Fibroblast of skin of scalp (primary cell): ENCODE data around the gene IL4R.
A peak's percentile ranks its signal among the peaks of the same experiment; 100 is the strongest.

Experiments
- DNase-seq: peaks from one replicate; pipeline ENCODE4 v3.0.0-alpha.2; 2013

The IL4R gene

DNA sequence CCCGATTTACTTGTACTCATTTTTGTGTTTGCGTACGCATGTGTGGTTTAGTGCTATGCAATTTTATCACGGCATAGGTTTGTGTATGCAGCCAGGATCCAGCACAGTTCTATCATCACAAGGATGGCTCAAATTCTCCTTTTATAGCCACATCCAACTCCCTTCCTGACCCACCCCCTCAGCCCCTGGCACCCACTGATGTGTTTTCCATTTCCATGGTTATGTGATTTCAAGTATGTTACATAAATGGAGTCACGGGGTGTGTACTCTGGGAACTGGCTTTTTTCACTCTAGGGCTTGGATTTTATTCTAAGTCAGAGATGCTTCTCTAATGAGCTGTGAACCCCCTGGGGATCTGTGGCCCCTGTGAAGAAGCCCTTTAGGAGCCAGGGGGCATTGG lies 16.8 kb downstream of the IL4R start:
- DNase-seq, result peak; percentile 99

DNA sequence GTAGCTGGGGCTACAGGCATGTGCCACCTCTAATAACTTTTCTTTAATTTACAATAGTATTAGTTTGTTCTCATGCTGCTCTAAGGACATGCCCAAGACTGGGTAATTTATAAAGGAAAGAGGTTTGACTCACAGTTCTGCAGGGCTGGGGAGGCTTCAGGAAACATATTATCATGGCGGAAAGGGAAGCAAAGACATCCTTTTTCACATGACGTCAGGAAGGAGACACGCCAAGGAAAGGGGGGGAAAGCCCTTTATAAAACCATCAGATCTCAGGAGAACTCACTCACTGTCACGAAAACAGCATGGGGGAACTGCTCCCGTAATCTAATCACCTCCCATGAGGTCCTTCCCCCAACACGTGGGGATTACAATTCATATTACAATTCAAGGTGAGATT lies 18.3 kb downstream of the IL4R start:
- DNase-seq, result no peak

- no peak for DNase-seq
These were observed 19.3 kb downstream of the IL4R start for GRCh38 chr16:27333104-27333503.

GRCh38 chr16:27333549-27333948 lies 19.8 kb downstream of the IL4R start:
- DNase-seq, result no peak

GRCh38 chr16:27334192-27334764 lies 20.5 kb downstream of the IL4R start:
- no peak for DNase-seq

- peak; percentile 66 for DNase-seq
These were observed 21.1 kb downstream of the IL4R start for GRCh38 chr16:27334838-27335237.

- no peak for DNase-seq
These were observed 21.7 kb downstream of the IL4R start for GRCh38 chr16:27335349-27336053.

DNA sequence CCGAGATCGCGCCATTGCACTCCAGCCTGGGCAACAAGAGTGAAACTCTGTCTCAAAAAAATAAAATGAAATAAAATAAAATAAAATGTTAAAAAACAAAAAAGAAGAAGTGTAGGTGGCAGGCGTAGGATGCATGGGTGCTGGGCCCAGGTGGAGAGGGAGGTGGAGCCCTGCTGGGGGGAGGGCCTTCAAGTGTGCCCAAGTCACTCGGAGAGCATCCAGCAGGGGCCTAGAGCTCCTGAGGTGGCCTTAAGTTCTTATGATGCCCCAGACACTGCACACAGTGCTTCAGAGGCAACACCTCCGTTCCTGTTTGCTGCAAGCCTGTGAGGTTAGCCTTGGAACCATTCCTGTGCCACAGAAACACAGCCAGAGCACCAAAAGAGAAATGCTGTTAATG lies 23.2 kb downstream of the IL4R start:
- DNase-seq, result no peak

DNA sequence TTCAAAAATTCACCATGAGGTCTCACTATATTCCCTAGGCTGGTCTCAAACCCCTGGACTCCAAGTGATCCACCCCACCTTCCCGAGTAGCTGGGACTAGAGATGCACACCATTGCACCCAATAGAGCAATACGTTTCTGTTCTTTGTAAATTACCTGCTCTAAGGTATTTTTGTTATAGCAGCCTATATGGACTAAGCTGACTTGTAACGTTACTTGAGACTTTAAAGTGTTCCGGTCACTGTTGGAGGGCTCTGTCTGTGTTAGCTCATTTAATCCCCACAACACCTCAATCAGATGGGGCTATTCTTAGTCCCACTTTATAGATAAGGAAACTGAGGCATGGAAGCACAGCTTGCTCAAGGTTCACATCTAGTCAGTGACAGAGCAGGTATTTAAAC lies 25.4 kb downstream of the IL4R start:
- DNase-seq, result no peak

DNA sequence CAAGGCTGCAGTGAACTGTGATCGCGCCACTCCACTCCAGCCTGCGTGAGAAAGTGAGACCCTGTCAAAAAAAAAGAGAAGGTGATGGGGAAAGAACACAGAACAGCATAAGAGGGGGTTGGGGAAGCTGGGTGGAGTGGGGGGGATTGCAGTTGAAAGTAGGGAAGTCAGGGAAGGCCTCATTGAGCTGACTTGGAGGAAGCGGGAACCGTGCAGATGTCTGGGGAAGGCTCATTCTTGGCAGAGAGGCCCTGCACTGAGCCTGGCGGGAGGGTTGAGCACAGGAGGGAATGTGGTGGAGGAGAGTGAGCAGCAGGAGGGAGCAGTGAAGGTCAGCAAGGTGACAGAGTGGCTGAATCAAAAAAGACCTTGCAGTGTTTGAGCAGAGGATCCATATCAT lies 26.9 kb downstream of the IL4R start:
- DNase-seq, result no peak

DNA sequence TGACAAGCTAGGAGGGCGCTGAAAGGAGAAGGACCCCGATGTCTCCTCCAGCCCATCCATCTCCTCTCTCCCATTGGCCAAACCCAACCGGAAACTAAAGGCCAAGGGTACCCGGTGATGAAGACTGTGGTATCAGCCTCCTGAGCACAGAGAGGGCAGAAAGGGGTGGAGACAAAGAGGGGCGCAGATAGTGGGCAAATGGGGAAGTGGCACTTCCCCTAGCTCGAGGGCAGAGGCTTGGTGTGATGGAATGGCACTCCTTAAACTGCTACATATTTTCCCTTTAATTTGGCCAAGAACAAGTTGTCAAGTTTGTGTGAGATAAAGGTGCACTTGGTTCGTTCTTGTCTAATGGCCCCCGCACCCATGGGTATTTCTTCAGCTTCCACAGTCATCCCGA lies 27.8 kb downstream of the IL4R start:
- no peak for DNase-seq

- no peak for DNase-seq
These were observed 28.2 kb downstream of the IL4R start for GRCh38 chr16:27341971-27342370.

GRCh38 chr16:27344721-27345120 lies 30.9 kb downstream of the IL4R start:
- no peak for DNase-seq

DNA sequence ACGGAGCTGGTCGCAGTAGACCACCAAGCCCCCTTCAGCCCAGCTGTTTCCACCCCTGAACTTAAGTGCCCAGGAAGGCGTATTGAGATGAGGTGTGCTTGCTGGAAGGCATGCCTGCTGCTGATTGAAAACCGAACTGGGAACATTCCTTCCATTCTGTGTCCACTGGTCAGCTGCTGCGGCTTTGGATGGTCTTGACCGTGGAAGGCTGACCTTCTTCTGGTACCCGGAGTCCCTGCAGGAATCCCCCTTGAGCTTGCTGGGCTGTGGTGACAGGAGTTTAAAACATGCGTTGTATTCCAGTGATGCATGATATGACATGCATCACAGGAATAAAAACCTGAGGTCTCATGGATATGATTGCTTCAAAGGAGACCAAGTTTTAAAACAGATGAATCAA lies 31.4 kb downstream of the IL4R start:
- no peak for DNase-seq

GRCh38 chr16:27346819-27347218 lies 33.0 kb downstream of the IL4R start:
- DNase-seq, result no peak

- no peak for DNase-seq
These were observed 34.3 kb downstream of the IL4R start for GRCh38 chr16:27347930-27348685.

DNA sequence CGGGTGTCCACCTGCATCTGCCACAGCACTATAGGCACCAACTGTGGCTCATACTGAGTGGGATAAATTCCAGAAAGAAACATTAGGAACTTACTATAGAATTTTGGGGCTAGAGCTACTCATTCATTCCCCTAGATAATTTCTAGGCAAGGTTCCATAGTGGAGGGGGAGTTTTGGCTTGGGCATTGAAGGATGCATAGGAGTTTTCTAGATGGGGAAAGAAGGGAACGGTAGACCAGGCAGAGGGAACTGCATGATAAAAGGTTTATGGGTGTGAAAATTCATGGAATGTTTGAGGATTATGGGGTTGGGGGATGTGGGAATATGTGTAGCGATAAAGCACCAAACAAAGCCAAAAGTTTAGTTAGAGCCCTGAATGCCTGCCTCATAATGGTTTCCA lies 35.5 kb downstream of the IL4R start:
- DNase-seq, result no peak

DNA sequence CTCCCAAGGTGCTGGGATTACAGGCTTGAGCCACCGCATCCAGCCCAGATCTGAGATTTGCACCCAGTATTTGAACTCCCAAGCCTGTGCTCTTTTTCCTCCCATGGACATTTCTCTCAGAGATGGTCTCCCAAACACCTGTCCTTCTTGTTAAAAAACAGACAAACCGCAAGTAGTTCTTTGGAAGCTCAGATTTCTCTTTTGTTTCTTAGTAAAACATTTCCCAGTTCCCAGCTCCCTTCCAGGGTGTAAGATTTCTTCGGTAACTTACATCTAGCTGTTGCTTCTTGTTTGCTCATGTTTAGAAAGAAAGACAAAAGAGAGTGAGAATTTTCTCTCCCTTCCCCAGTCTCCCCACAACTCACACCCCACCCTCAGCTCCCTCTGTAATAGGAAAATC lies 36.2 kb downstream of the IL4R start:
- DNase-seq, result no peak

GRCh38 chr16:27351989-27352388 lies 38.2 kb downstream of the IL4R start:
- no peak for DNase-seq

DNA sequence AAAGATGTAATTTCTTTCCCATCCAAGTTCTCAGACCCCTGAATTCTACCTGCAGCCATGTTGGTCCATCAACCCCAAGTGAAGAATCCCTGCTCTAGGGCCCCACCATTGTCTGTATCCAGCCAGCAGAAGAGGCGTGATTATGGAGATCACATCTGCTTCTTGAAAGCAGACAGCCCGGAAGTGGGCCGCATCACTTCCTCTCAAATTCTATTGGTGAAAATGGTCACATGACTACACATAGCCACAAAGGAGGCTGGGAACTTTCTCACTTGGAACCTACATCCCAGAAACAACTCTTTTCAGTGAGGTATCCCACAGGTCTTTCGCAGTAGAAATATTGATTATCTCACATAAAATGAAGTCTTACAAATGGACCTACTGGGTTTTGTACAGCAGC lies 40.1 kb downstream of the IL4R start:
- no peak for DNase-seq

GRCh38 chr16:27355610-27356009 lies 41.8 kb downstream of the IL4R start:
- DNase-seq, result peak; percentile 38

DNA sequence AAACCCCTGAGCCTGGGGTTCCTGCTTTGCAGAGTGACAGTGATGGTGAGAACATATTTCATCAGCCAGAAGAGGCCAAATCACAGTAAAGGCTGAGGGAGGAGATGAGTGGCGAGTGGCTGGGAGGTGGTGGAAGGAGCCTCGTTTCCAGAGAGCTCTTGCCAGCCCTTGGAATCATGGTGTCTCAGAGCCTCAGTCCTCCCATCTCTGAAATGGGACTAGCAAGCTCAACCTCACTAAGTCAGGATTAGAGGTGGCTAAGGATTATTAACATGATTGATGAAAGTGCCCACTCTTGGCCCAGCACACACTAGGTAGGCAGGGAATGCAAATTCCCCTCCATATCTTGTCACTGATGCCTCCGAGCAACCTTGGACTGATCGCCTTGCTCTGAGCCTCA lies 43.0 kb downstream of the IL4R start:
- DNase-seq, result no peak

- DNase-seq, result no peak
These were observed 45.3 kb downstream of the IL4R start for GRCh38 chr16:27359051-27359450.

DNA sequence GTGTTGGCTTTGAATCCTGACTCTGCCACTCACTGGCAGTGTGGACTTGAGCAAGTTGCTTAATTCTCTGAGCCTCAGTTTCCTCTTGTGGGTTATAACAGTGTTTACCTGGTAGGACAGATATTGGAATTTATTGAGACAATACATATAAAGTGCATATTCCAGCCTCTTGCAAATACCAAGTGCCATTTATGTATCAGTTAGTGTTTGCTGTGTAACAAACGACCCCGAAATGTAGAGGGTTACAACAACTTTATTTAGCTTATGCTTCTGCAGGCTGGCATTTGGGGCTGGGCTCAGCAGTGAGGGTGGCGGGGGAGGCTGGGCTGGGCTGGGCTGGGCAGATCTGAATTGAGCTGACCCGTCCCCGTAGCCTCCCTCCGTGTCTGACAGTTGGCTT lies 45.8 kb downstream of the IL4R start:
- no peak for DNase-seq
